GM13977 (cell line): Measurements from ENCODE around the gene PDZD4.
"Not testable (repeated sequence)": the region's sequence is repeated elsewhere in the genome, so short reads cannot be mapped to it uniquely, and the experiment has no call there.

Experiments used
- DNase-seq: peaks from one replicate; pipeline ENCODE4 v3.0.0; 2012; ENCODE audit warnings: low spot score
- in situ Hi-C: fragments of 300-500 bp; cut with MboI; formaldehyde crosslinking; loops from one replicate; pipeline ENCODE4 v1.12.0; 2022; ENCODE audit warnings: low sequenced_read_pairs, low pct_unique_long_range_greater_than_20kb, mixed read lengths, inconsistent platforms; ENCODE audit not compliant: unreplicated experiment
- TF ChIP-seq, protein P1 (sequence below): IDR thresholded peaks from 2 replicates; pipeline ENCODE4 v1.5.1; 2012; ENCODE audit warnings: mild to moderate bottlenecking, control low read depth; ENCODE audit not compliant: insufficient read depth; ENCODE audit errors: extremely low read depth, missing control alignments

PDZD4 gene

DNA sequence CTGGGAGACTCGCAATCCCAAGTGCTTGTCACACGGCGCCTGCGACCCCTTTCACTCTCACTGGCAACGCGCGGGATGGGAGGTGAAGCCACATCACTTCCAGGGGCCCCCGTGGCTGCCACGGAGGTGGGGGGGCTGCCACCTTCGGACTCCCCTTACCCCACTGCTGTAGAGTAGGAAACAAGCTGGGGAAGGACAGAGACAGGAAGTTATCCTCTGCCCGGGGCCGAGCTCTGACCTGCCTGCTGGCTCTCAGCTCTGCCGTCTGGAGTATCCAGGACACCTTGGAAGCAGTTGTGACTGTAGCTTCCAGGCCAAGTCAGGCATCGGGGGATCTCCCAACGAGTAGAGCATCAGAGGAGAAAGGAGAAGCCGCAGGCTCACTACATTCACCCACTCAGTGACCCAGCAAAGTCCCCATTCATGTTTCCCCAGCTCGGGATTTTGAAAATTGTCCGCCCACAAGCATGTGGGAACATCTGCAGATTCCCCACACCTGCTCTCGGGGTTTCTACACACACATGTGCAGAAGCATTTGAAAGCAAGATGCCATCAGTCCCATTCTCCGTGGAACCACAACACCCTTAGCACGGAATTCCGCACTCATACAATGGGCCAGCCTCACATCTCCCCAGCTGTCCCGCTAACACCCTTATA is 10.8 kb downstream of the PDZD4 start:
- in situ Hi-C loops: no loop called here
- TF ChIP-seq, protein P1, sequence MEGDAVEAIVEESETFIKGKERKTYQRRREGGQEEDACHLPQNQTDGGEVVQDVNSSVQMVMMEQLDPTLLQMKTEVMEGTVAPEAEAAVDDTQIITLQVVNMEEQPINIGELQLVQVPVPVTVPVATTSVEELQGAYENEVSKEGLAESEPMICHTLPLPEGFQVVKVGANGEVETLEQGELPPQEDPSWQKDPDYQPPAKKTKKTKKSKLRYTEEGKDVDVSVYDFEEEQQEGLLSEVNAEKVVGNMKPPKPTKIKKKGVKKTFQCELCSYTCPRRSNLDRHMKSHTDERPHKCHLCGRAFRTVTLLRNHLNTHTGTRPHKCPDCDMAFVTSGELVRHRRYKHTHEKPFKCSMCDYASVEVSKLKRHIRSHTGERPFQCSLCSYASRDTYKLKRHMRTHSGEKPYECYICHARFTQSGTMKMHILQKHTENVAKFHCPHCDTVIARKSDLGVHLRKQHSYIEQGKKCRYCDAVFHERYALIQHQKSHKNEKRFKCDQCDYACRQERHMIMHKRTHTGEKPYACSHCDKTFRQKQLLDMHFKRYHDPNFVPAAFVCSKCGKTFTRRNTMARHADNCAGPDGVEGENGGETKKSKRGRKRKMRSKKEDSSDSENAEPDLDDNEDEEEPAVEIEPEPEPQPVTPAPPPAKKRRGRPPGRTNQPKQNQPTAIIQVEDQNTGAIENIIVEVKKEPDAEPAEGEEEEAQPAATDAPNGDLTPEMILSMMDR: no peak
- no peak for DNase-seq

- DNase-seq: no peak
- in situ Hi-C loops: no loop called here
- TF ChIP-seq, protein P1: no peak
Observed at GRCh38 chrX:153818571-153819383, 11.6 kb downstream of the PDZD4 start.

DNA sequence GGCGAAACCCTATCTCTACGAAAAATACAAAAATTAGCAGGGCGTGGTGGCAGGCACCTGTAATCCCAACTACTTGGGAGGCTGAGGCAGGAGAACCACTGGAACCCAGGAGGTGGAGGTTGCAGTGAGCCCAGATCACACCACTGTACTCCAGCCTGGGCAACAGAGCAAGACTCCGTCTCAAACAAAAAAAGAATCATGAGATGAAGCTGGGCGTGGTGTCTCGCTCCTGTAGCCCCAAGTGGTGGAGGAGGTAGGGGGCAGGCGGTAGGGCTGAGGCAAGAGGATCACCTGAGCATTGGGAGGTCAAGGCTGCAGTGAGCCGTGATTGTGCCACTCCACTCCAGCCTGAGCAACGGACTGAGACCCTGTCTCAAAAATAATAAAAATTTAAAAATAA is 12.3 kb downstream of the PDZD4 start:
- DNase-seq, in situ Hi-C loops: not testable (repeated sequence)

DNA sequence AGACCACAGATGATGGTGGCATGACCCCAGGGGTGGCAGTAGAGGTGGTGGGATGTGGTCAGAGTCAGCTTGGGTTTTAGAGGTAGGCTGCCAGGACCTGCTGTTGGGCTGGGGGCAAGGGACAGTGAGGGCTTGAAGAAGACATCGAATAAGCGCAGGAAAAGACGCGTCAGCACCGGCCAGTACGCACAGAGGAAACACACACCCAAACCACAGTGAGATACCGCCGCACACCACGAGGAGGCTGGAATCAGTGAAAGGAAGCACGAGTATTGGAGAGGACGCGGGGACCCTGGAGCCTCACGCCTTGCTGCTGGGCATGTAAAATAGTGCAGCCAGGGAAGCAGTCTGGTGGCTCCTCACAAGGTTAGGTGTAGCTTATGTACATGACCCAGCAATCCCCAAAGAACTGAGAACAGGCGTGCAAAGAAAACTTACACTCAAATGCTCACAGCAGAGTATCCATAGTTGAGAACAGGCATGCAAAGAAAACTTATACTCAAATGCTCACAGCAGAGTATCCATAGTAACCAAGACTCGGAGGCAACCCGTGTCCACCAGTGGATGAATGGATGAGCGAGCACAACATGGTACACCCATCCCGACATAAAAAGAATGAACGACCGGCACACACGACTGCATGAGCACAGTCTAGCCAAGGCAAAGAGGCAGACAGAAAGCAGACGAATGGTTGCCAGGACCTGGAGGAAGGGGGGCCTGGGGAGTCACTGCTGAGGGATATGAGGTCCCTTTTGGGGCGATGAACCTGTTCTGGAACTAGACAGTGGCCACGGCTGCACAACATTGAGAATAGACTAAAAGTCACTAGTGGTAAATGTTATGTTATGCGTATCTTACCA is 13.3 kb downstream of the PDZD4 start:
- DNase-seq: no peak
- TF ChIP-seq, protein P1: no peak
- in situ Hi-C loops: no loop called here

- no peak for DNase-seq
- TF ChIP-seq, protein P1: no peak
- in situ Hi-C loops: no loop called here
Observed at GRCh38 chrX:153814591-153815315, 15.6 kb downstream of the PDZD4 start.

GRCh38 chrX:153813161-153813560 is 17.2 kb downstream of the PDZD4 start:
- no peak for DNase-seq
- in situ Hi-C loops: no loop called here
- TF ChIP-seq, protein P1: no peak
